Natural killer cell (primary cell): ENCODE measurements around the gene CPNE4. TPM values are rescaled to one million over a fixed set of nuclear protein-coding genes. Genes with fewer than 3 reads are reported as not detected.
"Not testable (repeated sequence)": the region's sequence is repeated elsewhere in the genome, so short reads cannot be mapped to it uniquely, and the experiment has no call there.

Experiments
- ATAC-seq, 3 donors: fragments of 150-1000 bp in 2 of 3; fragments of 200-7000 bp in 1 of 3; cut with Tn5 transposase; 1 replicate in 1 of 3; 2 replicates in 2 of 3; pipeline ENCODE4 v1.10.0; 2021; ENCODE audit warnings: mild to moderate bottlenecking in 2 of 3, moderate library complexity in 2 of 3
- DNase-seq, 2 donors: peaks; one replicate each; pipeline versions ENCODE4 v3.0.0 to v3.0.0-alpha.2; 2013 to 2021; ENCODE audit warnings: mixed read lengths in 1 of 2
- H3K27ac ChIP-seq: one replicate; pipeline ENCODE4 v1.5.1; 2013; ENCODE audit warnings: mild to moderate bottlenecking, low read length
- H3K27me3 ChIP-seq: one replicate; pipeline ENCODE4 v1.6.1; 2013; ENCODE audit warnings: low read length; ENCODE audit not compliant: control insufficient read depth, insufficient read depth
- H3K36me3 ChIP-seq: one replicate; pipeline ENCODE4 v1.6.1; 2013; ENCODE audit warnings: low read length; ENCODE audit not compliant: control insufficient read depth, insufficient read depth
- H3K4me1 ChIP-seq: one replicate; pipeline ENCODE4 v1.6.1; 2013; ENCODE audit warnings: low read length; ENCODE audit not compliant: control insufficient read depth, insufficient read depth
- H3K4me3 ChIP-seq: one replicate; pipeline ENCODE4 v1.5.1; 2013; ENCODE audit warnings: low read length
- H3K9me3 ChIP-seq: one replicate; pipeline ENCODE4 v1.6.1; 2013; ENCODE audit warnings: low read length; ENCODE audit not compliant: control insufficient read depth, insufficient read depth
- H3K27ac Mint-ChIP-seq, 2 donors: one replicate each; pipeline ENCODE4 v1.8.0; 2022; ENCODE audit warnings: mild to moderate bottlenecking in 2 of 2, mixed read lengths in 2 of 2, moderate library complexity in 1 of 2
- H3K27me3 Mint-ChIP-seq, 2 donors: one replicate each; pipeline ENCODE4 v1.8.0; 2022; ENCODE audit warnings: low read depth in 2 of 2, mixed read lengths in 2 of 2
- H3K36me3 Mint-ChIP-seq: one replicate; pipeline ENCODE4 v1.8.0; 2022; ENCODE audit warnings: mixed read lengths
- H3K4me1 Mint-ChIP-seq, 2 donors: one replicate each; pipeline ENCODE4 v1.8.0; 2022; ENCODE audit warnings: mixed read lengths in 2 of 2
- H3K4me3 Mint-ChIP-seq: one replicate; pipeline ENCODE4 v1.8.0; 2022; ENCODE audit warnings: mild to moderate bottlenecking, moderate library complexity, mixed read lengths
- H3K9me3 Mint-ChIP-seq, 2 donors: one replicate each; pipeline ENCODE4 v1.8.0; 2022; ENCODE audit warnings: mixed read lengths in 2 of 2
- WGBS: methylation state at CpG from one replicate; pipeline ENCODE4 v1.1.7; 2013; ENCODE audit warnings: missing lambda C conversion rate; ENCODE audit not compliant: insufficient coverage; 5-methylcytosine and 5-hydroxymethylcytosine counted together
- intact Hi-C: fragments of 100-400 bp; cut with micrococcal nuclease; formaldehyde crosslinking; loops from one replicate; pipeline ENCODE4 v1.14.2; 2022
- total RNA-seq, 4 donors: library from RNA; stranded (reverse); fragments of 120-200 nt in 1 of 4; gene quantifications; one replicate each; pipeline versions ENCODE4 v1.2.3 to v1.2.4, GENCODE V29; 2013 to 2022
- TF ChIP-seq, protein P1 (sequence below): fragments of 200-600 bp; IDR thresholded peaks from one replicate; pipeline ENCODE4 v1.8.0; 2022; ENCODE audit warnings: antibody characterized with exemption

The CPNE4 gene
- total RNA-seq, 3 donors from 2014 or later (not counting 1 experiment from before 2014, with no cell fraction given): not detected

DNA sequence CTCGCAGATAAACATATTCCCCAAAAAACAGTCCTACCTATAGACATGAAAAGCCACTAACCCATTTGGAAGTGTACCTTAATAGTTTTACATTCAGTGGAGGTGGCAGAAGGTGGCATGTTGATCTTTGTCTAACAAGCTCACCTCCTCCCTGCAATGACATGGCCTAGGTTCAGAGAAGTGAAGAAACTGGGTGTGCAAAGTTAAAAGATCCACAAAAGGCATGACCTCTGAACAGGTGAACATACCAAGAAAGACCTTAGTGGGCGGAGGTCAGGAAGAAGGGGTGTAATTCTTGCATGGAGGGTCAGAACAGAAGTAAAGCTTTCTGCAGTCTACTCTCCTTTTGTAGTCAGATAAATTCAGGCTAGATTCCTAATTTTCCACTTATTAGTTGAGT lies 532.9 kb downstream of the CPNE4 start:
- Histone ChIP-seq H3K27ac (peak overlapping the region; percentile 83), H3K9me3 (no peaks in the 10 kb centered on the region), H3K4me3 (peak overlapping the region; percentile 98), H3K27me3 (no peaks in the 10 kb centered on the region), H3K4me1 (peaks cover 9% of the 10 kb centered on the region), H3K36me3 (peaks cover 27% of the 10 kb centered on the region)
- ATAC-seq (no peak), DNase-seq (peak in 1 of 2 donors; percentile 17)
- WGBS: 41% methylated on average over 2 of the region's 2 CpGs
- Mint-ChIP-seq H3K27me3 (peaks cover 0 to 6% of the 10 kb centered on the region in 2 donors), H3K27ac (peak overlapping the region; percentile 97 to 99), H3K4me3 (peak overlapping the region; percentile 98), H3K9me3 (no peaks in the 10 kb centered on the region), H3K36me3 (peaks cover 12% of the 10 kb centered on the region), H3K4me1 (peaks cover 24 to 46% of the 10 kb centered on the region in 2 donors)
- intact Hi-C loops: loop anchor here (2.0 kb wide), 1 partner anchor 475 kb away; the partner anchor contains the start of genes ASTE1 and NEK11
- TF ChIP-seq, protein P1, sequence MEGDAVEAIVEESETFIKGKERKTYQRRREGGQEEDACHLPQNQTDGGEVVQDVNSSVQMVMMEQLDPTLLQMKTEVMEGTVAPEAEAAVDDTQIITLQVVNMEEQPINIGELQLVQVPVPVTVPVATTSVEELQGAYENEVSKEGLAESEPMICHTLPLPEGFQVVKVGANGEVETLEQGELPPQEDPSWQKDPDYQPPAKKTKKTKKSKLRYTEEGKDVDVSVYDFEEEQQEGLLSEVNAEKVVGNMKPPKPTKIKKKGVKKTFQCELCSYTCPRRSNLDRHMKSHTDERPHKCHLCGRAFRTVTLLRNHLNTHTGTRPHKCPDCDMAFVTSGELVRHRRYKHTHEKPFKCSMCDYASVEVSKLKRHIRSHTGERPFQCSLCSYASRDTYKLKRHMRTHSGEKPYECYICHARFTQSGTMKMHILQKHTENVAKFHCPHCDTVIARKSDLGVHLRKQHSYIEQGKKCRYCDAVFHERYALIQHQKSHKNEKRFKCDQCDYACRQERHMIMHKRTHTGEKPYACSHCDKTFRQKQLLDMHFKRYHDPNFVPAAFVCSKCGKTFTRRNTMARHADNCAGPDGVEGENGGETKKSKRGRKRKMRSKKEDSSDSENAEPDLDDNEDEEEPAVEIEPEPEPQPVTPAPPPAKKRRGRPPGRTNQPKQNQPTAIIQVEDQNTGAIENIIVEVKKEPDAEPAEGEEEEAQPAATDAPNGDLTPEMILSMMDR: no peak

DNA sequence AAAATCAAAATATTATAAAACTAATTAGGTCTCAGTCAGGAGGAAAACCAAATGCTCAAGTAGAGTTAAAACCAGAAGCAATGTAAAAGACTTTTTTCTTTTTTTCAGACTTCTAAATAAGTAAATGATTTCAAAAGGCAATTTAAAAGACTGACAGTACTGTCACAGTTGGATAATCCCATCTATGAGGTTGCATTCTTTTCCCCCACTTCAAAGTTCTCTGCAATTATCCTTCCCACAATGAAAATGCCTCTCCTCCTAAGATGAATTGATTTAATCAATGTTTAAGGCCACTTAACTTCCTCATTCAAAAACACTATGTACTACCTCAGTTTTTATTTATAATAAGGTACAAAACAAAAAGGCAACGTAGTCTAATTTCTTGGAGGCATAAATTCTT lies 540.1 kb downstream of the CPNE4 start:
- intact Hi-C loops: no loop called here
- no peaks in the 10 kb centered on the region for H3K9me3 Mint-ChIP-seq

DNA sequence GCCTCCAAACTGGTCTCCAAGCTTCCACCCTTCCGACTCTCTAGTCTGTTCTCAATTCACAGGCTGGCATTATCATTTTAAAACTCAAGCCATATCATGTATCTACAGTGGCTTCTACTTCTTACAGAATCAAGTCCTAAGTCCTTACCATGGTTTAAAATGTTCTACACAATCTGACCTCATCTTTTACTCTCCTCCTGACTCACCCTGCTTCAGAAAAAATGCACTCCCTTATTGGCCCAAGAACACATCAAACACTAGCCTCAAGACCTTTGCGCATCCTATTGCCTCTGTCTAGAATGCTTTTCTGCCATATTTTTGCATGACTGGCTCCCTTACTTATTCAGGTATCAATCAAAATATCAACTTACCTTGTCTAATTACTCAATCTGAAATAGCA lies 543.0 kb downstream of the CPNE4 start:
- DNase-seq (no peak), ATAC-seq (no peak)
- Mint-ChIP-seq H3K27ac (no peak overlapping the region), H3K9me3 (no peaks in the 10 kb centered on the region), H3K27me3 (no peaks in the 10 kb centered on the region), H3K4me1 (peaks cover 10 to 12% of the 10 kb centered on the region in 2 donors), H3K4me3 (no peak overlapping the region), H3K36me3 (peaks cover 4% of the 10 kb centered on the region)
- Histone ChIP-seq H3K27ac (no peak overlapping the region), H3K27me3 (no peaks in the 10 kb centered on the region), H3K4me1 (no peaks in the 10 kb centered on the region), H3K4me3 (no peak overlapping the region), H3K36me3 (peaks cover 54% of the 10 kb centered on the region), H3K9me3 (no peaks in the 10 kb centered on the region)
- intact Hi-C loops: no loop called here
- 94% methylated on average over 2 of the region's 2 CpGs for WGBS
- TF ChIP-seq, protein P1: no peak

More for the DNA sequence above, 540.1 kb downstream of the CPNE4 start:
- ATAC-seq (no peak), DNase-seq (no peak)
- Mint-ChIP-seq H3K27ac (no peak overlapping the region), H3K4me1 (peaks cover 10 to 16% of the 10 kb centered on the region in 2 donors), H3K4me3 (no peak overlapping the region), H3K36me3 (peaks cover 17% of the 10 kb centered on the region), H3K27me3 (no peaks in the 10 kb centered on the region)
- peaks cover 61% of the 10 kb centered on the region for H3K36me3 ChIP-seq
- no CpG with 5 or more reads among the region's 1 CpG for WGBS
- TF ChIP-seq, protein P1: no peak
- H3K27ac ChIP-seq: no peak overlapping the region
- H3K4me1 ChIP-seq: no peaks in the 10 kb centered on the region
- no peak overlapping the region for H3K4me3 ChIP-seq
- H3K27me3 ChIP-seq: no peaks in the 10 kb centered on the region
- H3K9me3 ChIP-seq: no peaks in the 10 kb centered on the region

DNA sequence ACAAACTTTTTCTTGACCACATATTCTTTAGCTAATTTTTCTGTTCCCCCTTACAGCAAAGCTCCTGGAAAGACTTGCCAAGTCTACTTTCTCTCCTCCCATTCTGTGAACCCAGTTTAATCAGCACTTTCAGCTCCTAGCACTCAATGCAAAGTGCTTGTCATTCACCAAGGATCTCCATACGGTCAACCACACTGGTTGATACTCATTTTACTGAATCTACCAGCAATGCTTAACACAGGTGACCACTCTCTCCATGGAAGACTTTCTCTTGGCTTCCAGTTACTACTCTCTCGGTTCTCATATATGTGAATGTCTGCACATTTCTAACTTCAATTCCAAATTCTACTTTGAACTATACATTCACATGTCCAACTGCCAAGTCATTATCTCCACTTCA lies 543.7 kb downstream of the CPNE4 start:
- Histone ChIP-seq H3K9me3 (no peaks in the 10 kb centered on the region), H3K27me3 (no peaks in the 10 kb centered on the region), H3K36me3 (peaks cover 47% of the 10 kb centered on the region), H3K4me1 (no peaks in the 10 kb centered on the region), H3K4me3 (no peak overlapping the region), H3K27ac (no peak overlapping the region)
- TF ChIP-seq, protein P1: no peak
- intact Hi-C loops: no loop called here
- H3K9me3 Mint-ChIP-seq: no peaks in the 10 kb centered on the region
- H3K36me3 Mint-ChIP-seq: no peaks in the 10 kb centered on the region
- H3K27ac Mint-ChIP-seq: no peak overlapping the region
- 89% methylated on average over 2 of the region's 2 CpGs for WGBS
- H3K4me3 Mint-ChIP-seq: no peak overlapping the region
- ATAC-seq (no peak), DNase-seq (no peak)
- H3K4me1 Mint-ChIP-seq: peaks cover 10 to 16% of the 10 kb centered on the region in 2 donors
- no peaks in the 10 kb centered on the region for H3K27me3 Mint-ChIP-seq

DNA sequence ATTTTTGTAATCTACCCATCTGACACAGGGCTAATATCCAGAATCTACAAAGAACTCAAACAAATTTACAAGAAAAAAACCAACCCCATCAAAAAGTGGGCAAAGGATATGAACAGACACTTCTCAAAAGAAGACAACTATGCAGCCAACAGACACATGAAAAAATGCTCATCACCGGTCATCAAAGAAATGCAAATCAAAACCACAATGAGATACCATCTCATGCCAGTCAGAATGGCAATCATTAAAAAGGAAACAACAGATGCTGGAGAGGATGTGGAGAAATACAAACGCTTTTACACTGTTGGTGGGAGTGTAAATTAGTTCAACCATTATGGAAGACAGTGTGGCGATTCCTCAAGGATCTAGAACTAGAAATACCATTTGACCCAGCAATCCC lies 548.3 kb downstream of the CPNE4 start:
- DNase-seq: peak in 1 of 2 donors; percentile 8
- H3K4me3 ChIP-seq, H3K27ac Mint-ChIP-seq, H3K9me3 Mint-ChIP-seq, H3K4me3 Mint-ChIP-seq, H3K27me3 ChIP-seq, H3K36me3 Mint-ChIP-seq, H3K9me3 ChIP-seq, H3K4me1 ChIP-seq, H3K27ac ChIP-seq, ATAC-seq, H3K27me3 Mint-ChIP-seq, intact Hi-C loops: not testable (repeated sequence)
- H3K4me1 Mint-ChIP-seq: peaks cover 0 to 11% of the 10 kb centered on the region in 2 donors
- WGBS: 40% methylated on average over 1 of the region's 3 CpGs
- H3K36me3 ChIP-seq: peaks cover 37% of the 10 kb centered on the region
